Stimulated activated CD8-positive, alpha-beta memory T cell treated with anti-CD3 and anti-CD28 coated beads, Interleukin-4, amount 100 ng/mL, for 1 hour (primary cell): ENCODE results near the gene APP.
"Not testable (repeated sequence)": the region's sequence is repeated elsewhere in the genome, so short reads cannot be mapped to it uniquely, and the experiment has no call there.

Experiments used
- DNase-seq, 2 donors: peaks; one replicate each; pipeline ENCODE4 v3.0.0-alpha.2; 2020; ENCODE audit warnings: low read depth in 2 of 2, low spot score in 1 of 2

Gene APP

DNA sequence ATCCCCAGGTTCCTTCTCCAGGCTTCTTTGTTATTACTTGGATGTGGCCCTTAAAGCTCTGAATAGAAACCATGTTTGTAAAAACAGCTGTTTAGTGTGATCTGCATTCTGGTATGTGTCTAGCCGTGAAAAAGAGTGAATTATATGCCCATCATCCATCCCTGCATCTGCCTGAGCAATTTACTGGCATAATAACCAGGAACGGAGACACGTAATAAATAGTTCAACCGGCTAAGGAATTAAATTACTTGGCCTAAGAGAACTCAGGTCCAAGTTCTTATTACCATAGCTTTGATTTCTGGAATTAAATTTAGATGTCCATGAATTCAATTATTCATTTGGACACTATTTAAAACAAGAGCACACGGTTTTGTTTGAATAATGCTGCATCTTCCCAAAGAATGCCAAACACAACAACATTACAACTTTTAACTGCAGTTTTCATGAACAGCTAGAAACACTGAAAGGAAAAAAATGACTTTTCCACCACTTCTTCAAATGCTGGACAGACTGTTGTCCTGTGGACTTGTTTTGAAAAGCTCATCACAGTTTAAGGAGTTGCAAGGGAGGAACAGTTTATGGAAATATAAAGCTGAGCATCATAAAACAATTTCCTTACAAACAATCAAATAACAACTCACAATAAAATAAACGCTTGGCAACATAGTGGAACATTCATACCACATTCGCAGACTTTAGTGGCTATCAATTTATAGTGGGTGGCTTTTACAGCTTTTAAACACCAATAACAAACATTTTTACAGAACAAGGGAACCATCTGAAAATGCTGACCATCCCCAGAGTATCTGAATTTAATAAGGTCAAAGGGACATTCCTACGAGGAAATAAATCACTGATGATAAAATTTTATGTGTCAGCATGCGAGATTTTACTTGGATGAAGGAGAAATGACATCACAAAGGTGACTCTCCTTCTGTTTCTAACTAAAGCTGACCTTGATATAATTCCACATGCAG, 144.7 kb downstream of the APP start:
- no peak for DNase-seq

DNA sequence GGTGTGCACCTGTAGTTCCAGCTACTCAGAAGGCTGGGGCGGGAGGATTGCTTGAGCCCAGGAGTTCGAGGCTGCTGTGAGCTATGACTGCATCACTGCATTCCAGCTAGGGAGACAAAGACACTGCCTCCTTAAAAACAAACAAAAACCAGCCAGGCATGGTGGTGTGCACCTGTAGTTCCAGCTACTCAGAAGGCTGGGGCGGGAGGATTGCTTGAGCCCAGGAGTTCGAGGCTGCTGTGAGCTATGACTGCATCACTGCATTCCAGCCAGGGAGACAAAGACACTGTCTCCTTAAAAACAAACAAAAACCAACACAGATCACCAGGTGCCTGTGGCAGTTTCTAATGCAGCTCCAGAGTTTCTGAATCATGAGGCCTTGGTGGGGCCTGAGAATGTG, 147.2 kb downstream of the APP start:
- not testable (repeated sequence) for DNase-seq

DNA sequence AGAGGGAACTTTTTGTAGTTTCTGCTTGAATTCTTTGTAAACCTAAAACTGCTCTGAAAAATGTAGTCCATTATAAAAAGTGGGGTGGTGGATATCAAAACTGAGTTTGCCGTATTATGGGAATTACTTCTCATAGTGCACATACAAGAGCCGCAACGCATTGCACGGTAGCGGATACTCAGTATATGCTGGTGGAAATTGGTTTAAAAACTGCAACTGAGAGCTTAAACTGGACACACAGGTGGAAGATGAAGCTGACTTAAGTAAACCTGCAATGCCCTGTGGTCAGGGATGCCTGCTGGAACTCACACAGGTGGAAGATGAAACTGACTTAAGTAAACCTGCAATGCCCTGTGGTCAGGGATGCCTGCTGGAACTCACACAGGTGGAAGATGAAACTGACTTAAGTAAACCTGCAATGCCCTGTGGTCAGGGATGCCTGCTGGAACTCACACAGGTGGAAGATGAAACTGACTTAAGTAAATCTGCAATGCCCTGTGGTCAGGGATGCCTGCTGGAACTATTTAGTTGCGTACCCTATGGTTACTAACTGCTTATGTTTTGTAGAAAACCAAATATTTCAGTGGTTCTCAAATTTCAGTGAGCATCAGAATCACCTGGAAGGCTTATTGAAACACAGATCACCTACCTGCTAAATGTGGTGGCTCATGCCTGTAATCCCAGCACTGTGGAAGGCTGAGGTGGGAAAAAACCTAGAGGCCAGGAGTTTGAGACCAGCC, 147.8 kb downstream of the APP start:
- DNase-seq, result not testable (repeated sequence)

DNA sequence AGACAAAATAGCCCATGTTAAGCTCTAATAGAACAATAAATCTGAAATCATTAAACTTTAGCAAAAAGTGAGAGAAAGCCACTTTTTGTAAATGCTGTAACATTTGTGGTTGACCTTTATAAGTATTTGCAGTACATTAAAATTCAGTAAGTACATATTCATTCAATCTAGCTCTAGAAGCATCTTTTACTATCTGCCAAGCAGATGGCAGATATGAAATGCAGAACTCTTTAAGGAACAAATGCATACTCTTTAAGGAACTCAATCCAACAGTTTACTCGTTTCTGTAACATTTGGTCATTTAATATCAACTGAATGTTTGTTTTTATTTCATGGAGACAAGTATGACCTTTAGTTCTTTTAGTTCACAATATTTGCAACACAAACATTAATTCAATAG, 150.1 kb downstream of the APP start:
- no peak for DNase-seq

DNA sequence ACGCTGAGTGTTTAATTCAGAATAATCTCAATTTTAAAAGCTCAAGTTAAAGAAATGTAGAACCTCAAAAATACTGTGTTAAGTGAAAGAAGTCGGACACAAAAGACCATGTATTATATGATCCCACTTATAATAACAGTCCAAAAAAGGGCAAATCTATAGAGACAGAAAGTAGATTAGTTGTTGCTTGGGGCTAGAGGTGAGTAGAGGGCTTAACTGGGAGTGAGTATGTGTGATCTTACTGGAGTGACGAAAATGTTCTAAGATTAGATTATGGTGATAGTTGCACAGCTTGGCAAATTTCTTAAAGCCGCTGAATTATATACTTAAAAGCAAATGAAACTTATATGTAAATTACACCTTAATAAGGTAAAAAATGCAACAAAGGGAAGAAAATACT, 150.5 kb downstream of the APP start:
- no peak for DNase-seq

DNA sequence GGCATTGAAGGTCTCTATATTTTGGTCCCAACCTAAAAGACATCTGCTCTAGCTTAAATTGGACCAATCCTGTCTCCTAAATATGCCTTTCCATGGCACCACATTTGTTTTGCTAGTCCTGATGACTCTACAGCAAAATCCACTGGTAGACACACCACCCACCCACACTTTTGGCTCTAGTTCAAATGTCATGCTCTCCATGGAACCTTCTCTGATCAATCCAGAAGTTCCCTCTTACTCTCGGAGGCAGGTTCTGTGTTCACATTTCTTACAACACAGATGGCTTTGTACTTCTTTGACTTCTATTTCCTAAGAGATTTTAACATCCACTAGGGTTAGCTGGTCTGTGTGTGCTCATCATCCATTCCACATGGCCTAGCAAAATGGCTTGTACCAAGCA, 151.3 kb downstream of the APP start:
- DNase-seq, result no peak

DNA sequence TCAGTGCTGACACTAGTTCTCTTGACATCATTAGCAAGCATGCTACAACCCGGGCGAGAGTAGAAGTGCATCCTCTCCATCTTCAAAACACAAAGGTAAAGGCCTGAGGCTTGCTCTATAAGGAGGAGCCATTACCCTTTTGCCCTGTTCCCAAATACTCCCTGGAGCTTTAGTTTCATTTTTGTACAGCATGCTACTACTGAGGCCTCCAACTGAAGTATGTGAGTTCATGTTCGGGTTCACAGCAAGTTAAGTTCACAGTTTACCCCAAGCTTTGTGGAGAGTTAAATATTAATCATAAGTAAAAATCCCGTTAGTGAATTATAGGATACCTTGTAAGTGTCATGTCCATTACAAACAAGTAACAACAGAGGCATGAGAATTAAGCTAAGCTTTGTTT, 156.6 kb downstream of the APP start:
- no peak for DNase-seq

DNA sequence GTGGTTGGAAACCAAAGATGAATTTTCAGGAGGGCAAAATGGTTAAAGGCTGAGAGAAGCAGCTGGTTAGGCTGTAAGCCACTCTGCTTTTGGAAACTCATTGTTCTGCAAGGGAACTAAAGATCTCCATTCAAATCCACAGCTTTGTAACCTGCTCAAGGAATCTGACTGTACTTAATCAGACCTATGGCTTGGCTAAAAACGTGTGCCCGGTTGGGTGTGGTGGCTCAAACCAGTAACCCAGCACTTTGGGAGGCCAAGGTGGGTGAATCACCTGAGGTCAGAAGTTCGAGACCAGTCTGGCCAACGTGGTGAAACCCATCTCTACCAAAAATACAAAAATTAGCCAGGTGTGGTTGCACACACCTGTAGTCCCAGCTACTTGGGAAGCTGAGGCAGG, 158.1 kb downstream of the APP start:
- not testable (repeated sequence) for DNase-seq

DNA sequence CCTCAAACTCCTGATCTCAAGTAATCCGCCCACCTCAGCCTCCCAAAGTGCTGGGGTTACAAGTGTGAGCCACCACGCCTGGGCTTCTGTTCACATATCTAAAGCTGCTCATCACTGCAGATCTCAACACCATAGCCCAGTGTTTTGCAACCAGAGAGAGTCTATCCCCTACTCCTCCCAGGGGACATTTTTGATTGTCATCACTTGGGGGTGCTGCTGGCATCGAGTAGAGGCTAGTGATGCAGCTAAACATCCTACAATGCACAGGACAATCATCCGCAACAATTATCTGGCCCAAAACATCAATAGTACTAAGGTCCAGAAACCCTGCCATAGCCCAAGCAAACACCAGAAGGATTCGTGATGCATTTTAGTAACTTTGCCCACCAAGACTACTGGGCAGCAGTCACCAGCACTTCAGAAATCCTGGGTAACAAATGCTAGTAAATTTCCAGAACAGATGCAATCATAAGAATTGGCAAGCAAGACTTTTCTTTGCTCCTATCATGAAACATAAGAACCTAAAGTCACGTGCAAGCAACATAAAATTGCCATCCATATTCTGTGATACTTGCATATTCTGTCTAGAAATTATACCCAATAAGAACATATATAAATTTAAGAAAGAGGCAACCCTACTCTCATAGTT, 159.2 kb downstream of the APP start:
- DNase-seq, result no peak

DNA sequence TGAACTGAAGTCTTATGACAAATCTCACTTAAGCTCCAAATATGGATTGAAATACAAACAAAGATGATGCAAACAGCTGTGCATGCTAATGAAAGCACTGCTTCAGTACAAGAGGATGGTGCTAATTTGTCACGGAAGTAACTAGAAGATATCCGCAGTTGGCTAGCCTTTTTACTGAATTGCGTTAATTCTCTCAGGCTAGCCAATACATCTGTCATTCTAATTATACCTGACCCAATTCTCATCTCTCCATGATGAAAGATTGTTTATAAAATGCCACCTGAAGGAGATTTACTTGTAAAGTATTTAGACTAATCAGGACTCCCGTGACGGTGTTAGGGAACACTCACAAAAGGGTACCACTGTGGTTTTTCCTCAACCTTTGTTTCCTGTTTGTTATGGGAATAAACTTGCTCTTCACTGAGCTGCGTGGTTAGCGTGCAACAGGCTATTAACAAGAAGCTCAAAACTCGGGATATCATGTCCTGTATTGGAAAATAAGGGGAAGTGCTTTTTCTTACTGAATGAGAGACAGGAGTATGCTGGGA, 162.5 kb downstream of the APP start:
- DNase-seq, result no peak

DNA sequence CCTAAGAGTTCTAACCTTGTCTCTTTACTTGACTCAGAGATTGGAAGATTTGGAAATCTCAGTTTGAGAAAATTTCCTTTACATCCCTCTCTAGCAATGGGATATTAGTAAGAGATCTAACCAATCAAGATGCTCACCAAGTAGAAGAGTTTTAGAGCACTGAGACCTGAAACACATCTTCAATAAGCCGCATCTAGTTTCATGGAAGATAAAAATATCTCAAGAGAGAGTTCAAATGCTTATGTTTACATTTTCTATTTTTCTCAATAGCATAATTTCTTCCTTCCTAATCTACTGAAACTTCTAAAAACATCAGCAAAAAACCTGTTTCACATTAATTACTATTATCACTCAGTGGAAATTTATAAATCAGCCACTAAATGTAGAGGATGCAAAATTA, 165.1 kb downstream of the APP start:
- DNase-seq, result no peak

DNA sequence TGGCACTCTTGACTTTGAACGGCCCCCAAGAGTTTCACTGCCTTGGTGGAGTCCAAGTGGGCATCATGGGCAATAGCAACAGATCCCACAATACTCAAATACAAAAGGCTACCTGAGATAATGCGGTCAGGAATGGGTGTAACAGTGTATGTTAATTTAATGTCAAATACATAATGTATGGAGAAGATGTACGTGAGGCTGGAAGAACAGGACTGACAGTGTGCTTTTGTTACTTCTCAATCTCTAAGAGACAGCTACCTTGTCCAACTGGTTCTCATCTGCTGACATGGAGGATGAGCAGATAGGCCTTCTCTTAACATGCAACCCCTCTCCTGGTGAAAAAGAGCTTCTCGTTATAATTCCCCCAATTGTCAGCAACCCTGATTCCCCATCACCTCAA, 167.2 kb downstream of the APP start:
- DNase-seq, result no peak

DNA sequence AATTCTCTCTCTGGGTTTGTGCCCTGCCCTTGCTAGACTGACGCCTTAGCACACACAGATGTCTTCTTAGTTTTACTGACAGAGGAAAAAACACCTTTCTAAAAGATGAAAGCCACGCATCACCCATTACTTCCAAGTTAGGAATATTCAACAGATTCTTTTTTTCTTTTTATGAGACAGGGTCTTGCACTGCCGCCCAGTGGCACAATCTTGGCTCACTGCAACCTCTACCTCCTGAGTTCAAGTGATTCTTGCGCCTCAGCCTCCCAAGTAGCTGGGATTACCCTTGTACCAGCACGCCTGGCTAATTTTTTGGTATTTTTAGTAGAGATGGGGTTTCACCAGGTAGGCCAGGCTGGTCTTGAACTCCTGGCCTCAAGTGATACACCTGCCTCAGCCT, 169.2 kb downstream of the APP start:
- no peak for DNase-seq

DNA sequence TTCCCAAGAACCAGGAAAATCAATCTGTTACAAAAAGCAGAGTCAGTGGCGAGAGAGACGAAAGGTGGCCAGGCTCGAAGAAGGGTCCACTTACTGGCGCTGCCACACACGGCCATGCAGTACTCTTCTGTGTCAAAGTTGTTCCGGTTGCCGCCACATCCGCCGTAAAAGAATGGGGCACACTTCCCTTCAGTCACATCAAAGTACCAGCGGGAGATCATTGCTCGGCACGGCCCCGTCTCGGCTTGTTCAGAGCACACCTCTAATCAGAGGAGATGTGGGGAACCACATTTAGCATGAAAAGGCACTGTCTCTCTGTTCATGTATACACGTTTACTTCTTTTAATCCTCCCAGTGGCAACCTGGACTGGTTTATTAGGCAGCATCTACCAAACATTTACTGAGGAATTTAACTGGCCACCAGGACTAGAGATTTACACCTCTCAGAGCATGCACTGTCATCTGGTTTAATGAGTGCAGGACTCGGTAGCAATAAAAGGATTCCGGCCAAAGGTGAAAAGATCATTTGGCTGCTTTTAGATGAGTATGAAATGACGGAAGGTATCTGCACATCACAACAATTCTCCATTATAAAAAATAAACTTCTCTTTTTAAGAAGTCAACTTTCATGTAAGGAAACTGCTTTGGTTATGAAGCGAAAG, 170.5 kb downstream of the APP start:
- no peak for DNase-seq

DNA sequence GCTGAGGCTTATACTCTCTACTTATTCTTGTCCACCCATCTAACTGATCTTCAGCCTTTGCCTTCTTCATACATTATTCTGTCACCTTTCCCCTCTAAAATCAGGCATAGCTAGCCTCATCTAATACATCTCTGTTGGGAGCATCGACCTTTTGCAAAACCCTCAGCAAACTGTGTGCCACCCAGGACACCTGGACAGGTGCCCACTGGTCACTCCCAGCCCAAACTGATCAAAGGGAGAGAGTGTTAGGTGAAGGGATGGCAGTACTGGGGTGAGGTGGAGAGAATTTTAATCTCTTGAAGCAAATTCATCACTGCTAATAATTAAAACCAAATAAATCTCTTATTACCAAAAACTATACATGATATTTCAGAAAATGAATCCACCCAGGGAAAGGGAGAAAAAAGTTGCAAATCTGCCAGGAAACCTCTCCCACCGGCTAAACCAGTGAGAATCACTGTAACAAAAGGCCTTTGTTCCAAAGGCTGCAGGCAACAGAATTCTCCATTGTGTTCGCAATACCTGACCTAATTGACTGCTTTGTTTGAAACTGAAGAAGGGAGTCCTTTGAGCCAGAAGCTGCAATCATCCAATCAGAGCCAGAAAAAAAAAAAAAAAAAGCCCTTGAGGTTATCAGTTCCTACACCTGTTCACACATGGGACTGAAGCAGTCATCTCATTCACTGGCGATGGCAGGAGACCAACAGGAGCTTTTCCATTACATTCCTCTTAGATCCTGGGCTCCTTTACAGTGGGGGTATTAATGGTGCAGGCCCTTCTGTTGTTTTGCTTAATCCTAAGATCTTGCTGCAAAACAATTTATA, 172.6 kb downstream of the APP start:
- no peak for DNase-seq

DNA sequence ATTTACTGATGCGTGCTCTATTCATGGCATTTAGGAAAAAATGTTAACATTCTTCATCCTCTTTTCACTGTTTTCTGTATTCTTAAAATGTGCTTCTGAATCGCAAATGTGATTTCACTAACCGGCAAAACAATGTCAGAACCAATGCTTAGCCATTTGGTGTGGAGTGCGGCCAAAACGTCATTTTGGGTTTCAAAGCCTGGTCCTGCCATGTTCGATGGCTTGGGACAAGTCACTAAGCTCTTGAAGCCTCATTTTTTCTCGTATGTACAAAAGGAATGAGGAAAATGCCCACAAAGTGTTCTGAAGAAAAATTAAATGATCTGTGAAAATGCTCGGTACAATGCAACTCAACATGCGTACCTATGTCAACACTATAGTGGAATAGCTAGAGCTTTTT, 175.3 kb downstream of the APP start:
- DNase-seq, result no peak

DNA sequence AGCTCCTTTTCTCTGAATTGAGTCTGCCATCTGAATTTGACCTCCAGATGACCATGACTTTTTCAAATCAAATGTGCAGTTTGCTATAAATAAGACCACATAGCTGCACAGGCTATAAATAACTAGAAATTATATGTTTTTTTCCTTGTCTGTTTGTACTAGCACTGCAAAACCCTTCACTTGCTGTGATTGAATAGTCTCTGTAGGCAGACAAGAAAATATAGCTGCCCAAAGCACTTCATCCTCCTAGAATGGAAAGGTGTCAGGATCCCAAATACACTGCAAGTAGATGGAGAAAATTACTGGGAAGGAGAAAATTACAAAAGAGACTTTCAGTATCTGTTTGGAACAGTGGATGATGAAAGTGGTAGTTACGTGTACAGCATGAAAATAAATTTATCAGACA, 175.8 kb downstream of the APP start:
- no peak for DNase-seq

DNA sequence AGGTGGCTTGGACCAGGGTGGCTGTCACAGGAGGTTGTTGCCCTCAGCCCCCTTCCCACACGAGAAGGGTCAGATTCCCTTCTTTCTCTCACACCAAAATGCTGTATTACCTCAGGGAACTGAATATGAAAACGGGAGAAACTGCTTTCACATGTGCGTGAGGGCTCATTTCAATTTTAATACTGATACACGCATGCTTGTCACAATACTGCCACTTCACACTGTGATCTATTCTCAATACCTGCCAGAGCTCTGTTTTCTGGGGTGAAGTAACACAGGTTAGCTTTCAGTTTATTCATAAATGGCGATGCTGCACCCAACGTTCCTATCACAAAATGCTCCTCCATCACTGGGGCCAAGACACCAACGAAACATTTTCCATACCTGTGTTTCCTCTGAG, 181.8 kb downstream of the APP start:
- DNase-seq, result no peak

DNA sequence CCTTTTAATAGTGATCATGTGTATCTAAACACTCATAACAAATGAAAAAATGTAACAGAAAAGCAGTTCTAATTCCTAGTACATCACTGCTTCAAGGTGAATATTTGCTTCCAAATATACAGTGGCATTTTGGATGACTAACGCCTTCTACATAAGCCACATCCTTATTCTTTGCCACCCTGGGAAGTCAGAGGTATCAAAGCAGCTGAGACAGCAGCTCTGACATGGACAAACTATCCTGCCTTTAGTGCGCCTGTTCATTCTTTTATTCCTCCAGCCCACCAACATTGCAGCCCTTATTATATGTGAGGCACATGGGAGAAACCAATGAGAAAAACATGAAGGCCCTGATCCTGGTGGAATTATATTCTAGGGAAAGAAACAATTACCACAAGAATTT, 183.0 kb downstream of the APP start:
- no peak for DNase-seq

DNA sequence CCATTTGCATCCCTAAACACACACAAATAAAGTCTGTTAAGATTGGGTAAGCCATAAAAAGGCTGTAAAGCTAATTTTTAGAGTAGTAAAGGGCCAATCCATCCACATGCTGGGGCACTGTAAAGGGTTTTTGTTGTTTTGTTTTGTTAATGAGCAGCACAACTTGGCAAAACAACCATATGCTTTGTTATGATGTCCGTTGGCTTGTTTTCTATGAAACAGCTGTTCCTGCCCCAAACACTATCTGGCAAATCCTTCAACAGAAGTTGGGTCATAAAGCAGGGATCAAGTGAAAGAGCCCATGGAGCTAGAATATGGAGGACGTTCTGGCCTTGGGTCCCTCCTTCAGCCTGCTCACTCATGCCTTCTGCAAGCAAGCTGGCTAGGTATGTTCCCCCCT, 183.6 kb downstream of the APP start:
- DNase-seq, result no peak
